ENCODE results near the gene OSTF1. TPM values are rescaled to one million over a fixed set of nuclear protein-coding genes. Genes with fewer than 3 reads are reported as not detected.
A peak's percentile ranks its signal among the peaks of the same experiment; 100 is the strongest.

Gene OSTF1
- total RNA-seq, 1 donor from 2014 or later = 122 TPM

DNA sequence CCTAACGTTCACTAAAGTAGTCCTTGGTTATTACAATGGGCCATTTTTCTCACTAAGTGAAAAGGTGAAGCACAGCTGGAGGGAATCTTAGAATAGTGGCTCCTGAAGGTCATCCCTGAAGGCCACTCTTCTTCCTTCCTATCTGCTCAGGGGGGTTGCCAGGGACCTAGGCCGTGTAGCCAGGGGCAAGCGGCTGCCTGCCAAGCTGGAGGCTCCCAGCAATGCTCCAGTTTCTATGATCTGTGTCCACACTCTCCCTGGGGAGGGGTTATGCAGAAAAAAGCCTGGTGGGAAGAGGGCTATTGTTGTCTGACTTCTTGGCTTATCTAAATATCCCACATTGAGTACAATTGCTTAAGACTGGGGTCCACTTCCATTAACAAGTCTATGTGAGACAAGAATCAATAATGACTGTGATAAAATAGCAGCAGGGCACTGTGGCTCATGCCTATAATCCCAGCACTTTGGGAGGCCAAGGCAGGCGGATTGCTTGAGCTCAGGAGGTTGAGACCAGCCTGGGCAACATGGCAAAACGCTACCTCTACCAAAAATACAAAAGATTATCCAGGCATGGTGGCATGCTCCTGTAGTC, 4.1 kb upstream of the OSTF1 start:
- DNase-seq (ENCODE audit: low read depth, low spot score) = no peak

DNA sequence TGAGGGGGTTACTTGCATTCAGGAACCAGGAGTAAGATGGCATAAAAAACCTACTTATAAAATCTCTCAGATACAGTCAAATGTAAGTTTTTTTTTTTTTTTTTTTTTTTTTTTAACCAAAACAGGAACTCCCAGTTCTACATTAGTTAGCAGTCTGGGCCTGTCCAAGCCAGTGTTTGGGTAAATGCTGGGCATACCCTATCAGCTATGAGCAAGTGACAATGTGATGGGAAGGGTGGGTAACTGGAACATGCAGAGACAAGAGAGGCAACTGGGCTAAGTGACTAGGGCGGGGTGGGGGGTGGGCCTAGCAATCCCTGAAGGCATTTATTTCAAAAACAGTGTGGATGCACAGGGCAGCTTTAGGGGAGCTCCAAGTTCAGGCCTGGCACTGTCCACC, 2.7 kb upstream of the OSTF1 start:
- DNase-seq (ENCODE audit: low read depth, low spot score) = no peak

DNA sequence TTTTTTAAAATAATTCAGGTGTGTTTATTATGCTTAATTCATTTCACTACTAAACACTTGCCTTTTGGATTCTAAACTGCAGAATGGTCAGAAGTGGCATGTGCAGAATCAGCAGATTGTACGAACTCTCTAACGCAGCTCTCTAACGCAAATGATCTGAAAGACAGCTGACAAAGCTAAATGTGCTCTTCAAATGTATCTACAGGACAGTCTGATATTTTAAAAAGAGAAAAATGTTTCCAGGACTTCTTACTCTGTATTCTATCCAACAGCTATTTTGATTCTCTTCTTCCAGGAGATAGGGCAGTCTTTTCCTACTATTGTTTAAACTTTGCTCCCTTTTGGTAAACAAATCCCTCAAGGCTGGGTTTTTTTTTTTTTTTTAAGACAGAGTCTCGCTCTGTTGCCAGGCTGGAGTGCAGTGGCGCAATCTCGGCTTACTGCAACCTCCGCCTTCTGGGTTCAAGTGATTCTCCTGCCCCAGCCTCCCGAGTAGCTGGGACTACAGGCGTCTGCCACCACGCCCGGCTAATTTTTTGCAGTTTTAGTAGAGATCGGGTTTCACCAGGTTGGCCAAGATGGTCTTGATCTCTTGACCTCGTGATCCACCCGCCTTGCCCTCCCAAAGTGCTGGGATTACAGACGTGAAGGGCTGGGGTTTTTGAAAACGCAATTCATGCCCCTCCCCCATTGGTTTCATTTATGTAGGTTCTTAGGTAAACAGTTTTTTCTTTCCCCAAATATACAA, 1.6 kb upstream of the OSTF1 start:
- no peak for DNase-seq (ENCODE audit: low read depth, low spot score)

DNA sequence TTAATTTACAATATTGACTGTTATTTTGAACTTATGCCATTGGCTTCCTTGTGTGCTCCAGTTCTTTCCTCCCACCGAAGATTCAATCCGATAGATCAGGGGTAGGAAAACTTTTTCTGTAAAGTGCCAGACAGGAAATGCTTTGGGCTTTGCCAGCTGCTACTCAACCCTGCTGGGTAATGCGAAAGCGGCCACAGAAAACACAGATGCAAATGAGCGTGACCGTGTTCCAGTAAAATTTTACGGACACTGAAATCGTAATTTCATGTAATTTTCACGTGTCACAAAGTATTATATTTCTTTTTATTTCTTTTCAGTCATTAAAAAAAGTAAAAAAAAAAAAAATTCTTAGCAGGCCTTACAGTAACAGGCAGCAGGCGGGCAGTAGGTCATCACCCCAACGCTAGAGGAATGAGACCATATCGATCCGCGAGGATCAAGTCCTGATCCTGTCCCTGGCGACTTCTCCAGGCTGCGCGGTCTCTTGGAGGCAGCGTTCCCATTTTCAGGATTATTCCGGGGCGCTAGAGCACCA, 958 bp upstream of the OSTF1 start:
- DNase-seq (ENCODE audit: low read depth, low spot score) = no peak

DNA sequence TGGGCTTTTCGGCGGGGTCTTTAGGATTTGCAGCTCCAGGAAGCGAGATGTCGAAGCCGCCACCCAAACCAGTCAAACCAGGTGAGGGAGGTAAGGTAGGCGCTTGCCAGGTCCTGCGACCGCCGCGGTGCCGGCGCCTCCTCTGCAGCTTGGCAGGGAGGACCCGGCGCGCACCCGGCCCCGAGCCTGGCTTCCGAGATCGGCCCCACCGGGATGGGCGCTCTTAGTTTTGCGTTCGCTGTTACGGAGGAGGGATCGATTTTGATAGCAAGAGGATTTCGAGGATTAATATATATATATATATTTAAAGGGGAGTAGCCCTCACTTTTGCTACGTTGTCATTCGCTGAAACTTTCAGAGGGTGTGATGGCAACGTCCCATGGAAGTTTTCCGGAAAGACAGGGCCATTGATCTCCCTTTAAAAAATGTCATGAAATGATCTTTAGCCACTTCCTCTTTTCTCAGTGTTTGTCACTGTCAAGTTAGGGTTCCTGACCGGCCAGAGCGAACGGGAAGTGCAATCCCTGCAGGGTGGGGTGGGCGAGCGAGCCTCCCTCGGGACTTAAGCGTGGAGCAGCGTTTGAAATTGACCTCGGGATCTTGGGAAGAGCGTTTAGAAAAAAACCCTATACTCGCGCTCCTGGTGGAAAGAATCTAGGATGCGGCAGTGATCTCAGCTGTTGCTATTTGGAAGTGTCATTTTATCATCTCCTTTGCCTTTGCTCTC, 495 bp downstream of the OSTF1 start:
- no peak for DNase-seq (ENCODE audit: low read depth, low spot score)

DNA sequence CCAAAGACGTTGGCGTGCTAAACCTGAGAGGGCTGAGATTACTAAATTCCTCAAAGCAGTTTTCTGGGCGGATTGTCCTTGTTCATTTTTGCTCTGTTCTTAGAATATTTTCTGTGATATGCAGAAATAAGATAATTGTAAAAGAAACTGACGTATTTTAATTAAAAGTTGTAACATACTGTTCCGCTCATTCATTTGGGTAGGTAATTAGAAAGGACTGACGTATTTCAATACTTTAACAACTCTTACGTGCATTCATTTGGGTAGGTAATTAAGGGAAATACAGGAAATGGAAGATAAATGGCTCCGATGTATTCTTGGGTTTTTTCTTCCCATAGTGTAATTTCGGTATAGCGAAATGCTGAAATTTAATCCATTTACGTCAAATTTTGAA, 1.1 kb downstream of the OSTF1 start:
- DNase-seq (ENCODE audit: low read depth, low spot score) = no peak

DNA sequence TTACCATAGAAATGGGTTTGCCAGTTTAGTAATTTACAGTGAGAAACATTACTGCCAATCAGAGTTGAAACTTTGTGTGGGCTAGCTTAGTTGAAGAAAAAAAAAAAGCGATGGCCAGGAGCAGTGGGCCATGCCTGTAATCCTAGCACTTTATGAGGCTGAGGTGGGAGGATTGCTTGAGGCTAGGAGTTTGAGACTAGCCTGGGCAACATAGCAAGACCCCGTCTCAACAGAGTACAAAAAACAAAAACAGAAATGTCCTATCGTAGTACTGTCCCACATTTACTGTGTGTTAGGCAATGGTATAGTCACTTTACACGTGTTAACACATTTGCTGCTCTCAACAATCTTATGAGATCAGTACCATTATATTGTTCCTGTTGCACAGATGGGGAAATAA, 2.3 kb downstream of the OSTF1 start:
- no peak for DNase-seq (ENCODE audit: low read depth, low spot score)

DNA sequence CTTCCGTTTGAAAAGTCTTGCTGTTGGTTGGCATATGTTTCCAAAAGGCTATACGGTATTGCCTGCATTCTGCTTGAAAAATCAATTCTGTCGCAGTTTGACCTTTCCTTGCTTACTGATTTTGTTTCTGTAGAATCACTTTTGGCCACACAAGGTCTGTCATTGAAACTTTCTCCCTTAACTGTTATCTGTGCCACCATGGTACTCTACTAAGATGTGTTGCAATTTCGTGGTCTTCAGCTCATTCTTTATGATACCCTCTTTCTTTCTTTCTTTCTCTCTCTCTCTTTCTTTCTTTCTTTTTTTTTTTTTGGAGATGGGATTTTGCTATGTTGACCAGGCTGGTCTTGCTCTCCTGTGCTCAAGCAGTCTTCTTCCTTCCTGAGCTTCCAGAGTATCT, 4.5 kb downstream of the OSTF1 start:
- no peak for DNase-seq (ENCODE audit: low read depth, low spot score)

DNA sequence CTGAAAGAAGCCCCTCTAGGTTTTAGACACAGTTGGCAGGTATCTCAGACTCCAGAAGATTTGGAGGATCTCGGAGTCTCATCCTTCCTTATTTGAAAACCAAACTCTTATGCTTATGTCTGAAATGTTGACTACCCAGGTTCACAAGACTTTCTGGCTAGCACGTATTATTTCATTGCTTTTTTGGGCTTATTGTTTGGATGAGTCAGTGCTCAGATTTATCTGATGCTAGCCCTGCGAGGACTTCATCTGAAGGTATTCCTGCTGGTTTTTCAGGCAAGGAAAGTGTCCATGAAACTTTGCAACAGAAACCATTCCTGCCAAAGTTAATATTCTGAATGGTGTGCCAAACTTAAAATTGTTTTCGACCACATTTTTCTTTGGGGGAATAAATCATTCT, 8.5 kb downstream of the OSTF1 start:
- no peak for DNase-seq (ENCODE audit: low read depth, low spot score)

DNA sequence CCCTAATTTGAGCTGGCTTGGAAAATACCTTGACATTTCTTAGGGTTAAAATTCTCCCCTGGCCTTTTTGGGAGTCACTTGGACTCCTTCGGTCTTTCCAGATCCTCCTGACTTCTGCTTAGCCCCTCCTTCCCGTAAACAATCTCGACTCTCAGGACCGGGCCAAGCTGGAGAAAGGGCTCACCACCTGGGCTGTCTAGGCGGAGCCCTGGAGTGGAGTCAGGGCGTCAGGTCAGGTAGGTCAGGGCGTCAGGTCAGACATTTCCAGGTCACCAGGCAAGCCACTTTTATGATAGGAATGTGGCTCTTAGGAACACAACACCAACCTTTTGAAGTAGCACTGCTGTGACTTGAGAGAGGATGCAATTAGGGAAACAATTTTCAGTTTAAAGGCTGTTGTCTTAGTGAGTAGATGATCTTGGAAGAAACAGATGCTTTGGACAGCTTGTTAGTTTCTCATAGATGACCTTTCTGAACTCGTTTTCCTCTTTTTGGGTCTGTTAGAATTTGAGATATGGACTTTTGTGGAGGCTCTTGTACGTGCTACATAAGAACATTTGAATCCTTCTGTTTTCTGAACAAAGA, 12.8 kb downstream of the OSTF1 start:
- DNase-seq (ENCODE audit: low read depth, low spot score) = no peak

DNA sequence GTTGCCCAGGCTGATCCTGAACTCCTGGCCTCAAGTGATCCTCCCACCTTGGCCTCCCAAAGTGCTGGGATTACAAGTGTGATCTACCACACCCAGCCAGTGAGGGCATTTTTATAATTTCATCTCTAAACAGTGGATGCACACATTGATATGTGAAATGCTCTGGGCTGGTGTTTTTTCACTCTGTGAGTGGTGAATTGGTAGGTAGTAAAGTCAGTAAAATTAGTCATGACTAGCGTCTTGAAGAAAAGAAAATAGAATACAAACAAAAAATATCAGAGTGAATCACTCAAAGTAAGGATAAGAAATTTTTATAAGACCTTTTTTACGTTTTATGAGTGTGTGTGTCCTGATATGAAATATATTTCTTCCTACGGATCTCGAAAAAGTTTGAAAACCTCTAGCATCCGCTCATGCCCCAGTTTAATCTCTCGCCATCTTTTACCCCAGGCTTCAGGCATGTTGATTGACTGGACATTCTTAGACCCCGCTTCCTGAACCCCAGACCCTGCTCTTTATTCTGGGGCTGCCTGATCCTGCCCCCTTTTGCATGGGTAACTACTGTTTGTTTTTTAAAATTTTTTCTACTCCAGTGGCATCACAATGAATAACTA, 14.0 kb downstream of the OSTF1 start:
- DNase-seq (ENCODE audit: low read depth, low spot score) = no peak

DNA sequence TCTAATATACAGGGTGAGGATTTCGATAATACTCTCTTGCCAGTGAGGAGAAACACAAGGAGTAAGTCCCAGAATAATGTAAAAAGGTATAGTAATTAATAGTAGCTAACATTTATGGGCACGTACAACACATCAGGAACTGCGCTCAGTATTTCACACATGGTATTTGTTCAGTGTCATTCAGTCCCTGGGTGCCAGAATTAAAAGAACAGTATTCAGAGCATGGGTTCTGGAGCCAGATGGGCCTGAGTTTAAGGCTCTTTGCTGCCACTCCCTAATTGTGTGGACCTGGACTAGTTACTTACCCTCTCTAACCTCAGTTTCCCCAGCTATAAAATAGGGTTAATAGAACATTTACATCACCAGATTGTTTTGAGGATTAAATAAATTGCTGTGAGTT, 16.3 kb downstream of the OSTF1 start:
- no peak for DNase-seq (ENCODE audit: low read depth, low spot score)

DNA sequence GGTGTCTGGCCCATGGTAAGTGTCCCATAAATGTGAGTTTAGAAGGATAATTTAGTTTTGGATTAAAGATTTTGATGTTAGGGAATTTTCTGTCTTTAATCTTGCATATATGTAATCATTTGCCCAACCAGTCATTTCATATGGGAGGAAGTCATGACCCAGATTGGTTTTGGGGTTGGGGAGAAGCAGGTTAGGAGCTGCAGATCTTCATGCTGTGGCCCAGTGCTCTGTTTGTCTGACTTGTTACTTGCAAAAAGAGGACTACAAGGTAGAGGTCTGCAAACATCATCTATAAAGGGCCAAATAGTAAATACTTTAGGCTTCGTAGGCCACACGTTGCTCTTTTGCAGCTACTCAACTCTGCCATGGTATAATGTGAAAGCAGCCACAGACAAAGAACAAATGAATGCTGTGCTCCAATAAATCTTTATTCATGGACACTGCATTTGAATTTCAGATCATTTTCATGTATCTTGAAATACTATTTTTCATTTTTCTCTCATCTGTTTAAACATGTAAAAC, 16.8 kb downstream of the OSTF1 start:
- no peak for DNase-seq (ENCODE audit: low read depth, low spot score)

DNA sequence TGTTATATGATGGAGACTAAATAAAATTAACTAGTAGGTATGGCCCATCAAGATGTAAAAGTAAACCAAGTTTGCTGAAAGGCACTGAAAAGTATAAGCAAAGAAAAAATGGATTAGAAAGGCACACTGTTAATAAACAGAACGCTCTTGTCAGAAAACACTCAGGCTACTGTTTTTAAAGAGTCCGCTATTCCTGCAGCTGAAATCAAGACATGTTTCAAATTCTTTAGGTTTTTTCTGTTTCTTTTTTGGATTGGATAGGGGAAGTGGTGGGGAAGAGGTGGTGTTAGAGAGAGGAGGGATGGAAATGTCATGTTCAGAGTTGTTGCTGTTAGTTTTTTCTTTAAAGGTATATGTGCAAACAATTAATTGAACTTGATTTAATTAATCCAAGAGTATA, 17.5 kb downstream of the OSTF1 start:
- no peak for DNase-seq (ENCODE audit: low read depth, low spot score)

DNA sequence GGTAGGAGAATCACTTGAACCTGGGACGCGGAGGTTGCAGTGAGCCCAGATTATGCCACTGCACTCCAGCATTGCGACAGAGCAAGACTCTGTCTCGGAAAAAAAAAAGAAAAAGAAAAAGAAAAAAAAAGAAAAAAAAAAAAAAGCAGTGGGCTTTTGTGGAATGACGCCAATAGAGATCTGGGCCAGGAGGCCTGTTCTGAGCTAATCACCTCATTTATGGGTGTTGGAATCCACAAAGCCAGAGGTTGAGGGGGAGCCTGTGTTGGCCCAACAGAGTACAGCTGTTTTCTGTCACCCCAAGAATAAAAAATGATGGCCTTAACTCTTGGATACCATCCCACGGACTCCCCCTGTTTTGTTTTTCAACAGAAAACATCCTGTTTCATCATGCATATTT, 18.5 kb downstream of the OSTF1 start:
- no peak for DNase-seq (ENCODE audit: low read depth, low spot score)

DNA sequence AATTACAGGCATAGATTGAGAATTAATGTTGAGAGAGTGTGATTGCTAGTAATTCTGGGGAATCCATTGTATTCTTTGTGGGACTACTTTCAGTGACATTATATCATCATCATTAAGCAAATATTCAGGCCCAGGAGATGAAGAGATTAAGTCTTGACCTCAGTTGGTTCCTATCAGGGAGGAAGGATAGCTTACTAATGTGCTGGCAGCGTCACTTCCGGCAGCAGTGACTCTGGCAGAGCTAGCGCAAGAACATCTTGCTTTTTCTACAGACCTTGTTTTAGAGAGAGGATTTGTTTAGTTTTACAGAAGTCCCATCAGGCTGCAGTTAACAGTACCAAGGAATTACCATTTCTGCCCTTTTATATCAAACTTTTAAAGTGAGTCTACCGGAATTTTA, 20.3 kb downstream of the OSTF1 start:
- DNase-seq (ENCODE audit: low read depth, low spot score) = peak; percentile 71

DNA sequence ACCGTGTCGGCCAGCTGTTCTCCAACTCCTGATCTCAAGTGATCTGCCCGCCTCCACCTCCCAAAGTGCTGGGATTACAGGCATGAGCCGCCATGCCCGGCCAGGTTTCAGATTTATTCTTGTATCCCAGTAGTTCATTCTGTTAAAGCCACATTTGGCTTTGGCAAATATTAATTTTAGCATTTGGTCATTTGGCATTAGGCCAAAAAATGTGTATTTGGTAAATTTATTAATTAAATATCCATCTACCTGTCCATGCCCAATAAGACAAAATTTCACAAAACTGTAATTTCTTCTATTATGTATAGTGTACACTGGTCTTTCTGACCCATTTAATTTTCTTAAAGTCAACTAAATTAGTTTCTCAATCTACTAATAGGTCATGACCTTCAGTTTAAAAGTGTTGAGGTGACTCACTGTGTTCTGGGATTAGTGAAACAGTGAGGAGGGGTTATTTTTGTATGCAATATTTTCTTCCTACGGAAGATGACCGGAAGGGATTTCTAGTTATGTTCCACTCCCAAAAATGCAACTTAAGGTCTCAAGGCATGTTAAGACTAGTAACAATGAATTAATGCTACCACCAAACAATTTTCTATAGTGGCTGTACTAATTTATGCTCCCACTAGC, 21.0 kb downstream of the OSTF1 start:
- DNase-seq (ENCODE audit: low read depth, low spot score) = no peak

DNA sequence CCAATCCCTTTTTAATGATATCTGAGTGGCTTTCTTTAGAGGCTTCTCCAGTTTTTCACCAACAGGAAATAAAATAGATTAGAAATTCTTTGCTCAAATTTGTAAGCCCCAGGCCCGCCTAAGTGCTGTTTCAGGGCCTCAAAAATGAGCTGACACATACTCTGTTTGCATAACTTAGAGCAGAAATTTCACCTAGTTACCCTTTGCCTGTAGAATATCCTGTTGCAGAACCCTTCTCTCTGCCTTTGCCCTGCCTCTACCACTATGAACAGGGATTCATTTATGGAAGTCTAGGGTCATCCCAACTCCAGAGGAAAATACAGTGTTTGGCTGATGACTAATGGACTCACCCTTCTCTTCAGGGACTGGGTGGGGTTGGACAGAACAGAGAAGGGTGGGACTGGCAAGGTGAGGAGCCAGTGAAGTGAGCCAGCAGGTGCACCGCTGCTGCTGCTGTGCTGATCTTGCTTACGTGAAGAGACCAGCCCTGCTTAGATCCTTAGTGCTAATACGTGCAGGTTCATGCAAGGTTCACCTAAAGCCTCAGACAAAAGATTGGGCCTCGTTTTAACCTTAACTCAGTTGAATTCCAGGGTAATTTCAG, 22.8 kb downstream of the OSTF1 start:
- DNase-seq (ENCODE audit: low read depth, low spot score) = no peak

DNA sequence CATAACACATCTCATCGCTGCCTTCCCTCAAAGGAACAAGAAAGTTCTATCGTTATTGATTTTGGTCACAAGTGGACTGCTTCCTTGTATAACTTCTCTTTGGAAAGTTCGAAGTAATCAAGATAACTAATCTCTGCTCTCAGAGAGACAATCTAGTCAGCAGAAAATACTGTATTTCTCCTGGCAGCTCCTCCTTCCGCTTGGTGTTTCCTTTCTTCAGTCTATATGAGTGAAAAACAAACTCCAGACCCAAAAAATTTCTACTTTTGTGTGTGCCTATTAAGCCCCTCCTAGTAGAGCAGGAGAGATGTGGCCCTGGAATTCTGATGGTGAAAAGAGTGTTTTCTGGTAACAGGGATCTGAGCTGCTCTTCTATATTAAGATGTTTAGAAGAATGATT, 24.5 kb downstream of the OSTF1 start:
- DNase-seq (ENCODE audit: low read depth, low spot score) = no peak

DNA sequence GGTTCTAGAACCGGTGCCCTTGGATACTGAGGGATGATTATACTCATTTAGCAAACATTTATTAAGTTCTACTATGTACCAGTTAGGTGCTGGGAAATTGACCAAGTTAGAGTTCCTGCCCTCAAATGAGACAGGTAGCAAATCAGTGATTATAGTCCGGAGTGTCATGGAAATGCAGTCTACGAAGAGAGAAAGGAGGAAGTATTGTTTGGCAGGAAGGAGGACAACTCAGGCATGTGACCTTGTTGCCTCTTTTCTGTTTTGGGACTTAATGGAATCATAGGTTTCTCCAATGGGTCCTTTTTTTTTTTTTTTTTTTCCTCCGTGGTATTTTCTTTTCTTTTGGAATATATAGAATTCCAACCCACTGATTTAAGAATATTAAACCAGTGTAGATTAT, 28.0 kb downstream of the OSTF1 start:
- no peak for DNase-seq (ENCODE audit: low read depth, low spot score)

DNA sequence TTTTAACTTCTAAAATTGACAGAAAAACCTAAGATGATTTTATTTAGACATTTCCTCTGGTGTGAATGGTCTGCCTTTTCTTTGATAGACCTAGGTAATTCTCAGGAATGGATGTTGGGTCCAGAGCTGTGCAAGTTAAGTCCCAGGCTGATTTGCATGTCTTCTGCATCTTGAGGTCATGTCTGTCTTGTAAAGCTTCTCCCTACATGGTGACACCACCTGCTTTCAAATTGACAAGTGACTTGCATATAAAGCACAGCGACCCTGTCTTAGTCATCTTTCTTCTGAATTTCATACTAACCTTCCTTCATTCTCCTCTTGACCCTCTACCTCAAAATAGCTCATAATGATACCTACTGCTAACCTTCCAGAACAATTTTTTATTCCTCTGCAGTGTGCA, 29.2 kb downstream of the OSTF1 start:
- no peak for DNase-seq (ENCODE audit: low read depth, low spot score)
